OCI-LY7 (cell line): Measurements from ENCODE around the gene NTHL1. TPM values are rescaled to one million over a fixed set of nuclear protein-coding genes. Genes with fewer than 3 reads are reported as not detected.

Experiments used
- BruUV-seq: library from RNA; stranded (reverse); fragments of 400-500 nt; replicated peaks from 2 replicates; lab custom pipeline; 2021; lab: Mats Ljungman, UMichigan
- CTCF ChIA-PET: fragments of 300-600 bp; sonication (Branson Sonifier 250); formaldehyde crosslinking; loops from one replicate; lab custom pipeline; 2022; ENCODE audit warnings: antibody characterized with exemption; ENCODE audit not compliant: unreplicated experiment; lab: Charles Lee
- POLR2A ChIA-PET: fragments of 300-600 bp; sonication (Branson Sonifier 250); formaldehyde crosslinking; loops from one replicate; lab custom pipeline; 2022; ENCODE audit warnings: antibody characterized with exemption; lab: Charles Lee
- DNase-seq: peaks from one replicate; pipeline ENCODE4 v3.0.0-alpha.2; 2015; ENCODE audit warnings: low spot score
- H2AFZ ChIP-seq: fragments of 200-600 bp; sonication (generic), shearing (Covaris generic); 2 replicates; pipeline ENCODE4 v1.6.1; 2014; ENCODE audit warnings: mild to moderate bottlenecking, antibody characterized with exemption, low read length, moderate library complexity
- H3K27ac ChIP-seq: fragments of 200-600 bp; sonication (generic); 2 replicates; pipeline ENCODE4 v1.5.1; 2014; ENCODE audit warnings: mixed run types, low read depth, mild to moderate bottlenecking, moderate library complexity, low read length, inconsistent platforms; ENCODE audit not compliant: poor library complexity, severe bottlenecking
- H3K36me3 ChIP-seq: fragments of 200-600 bp; sonication (generic); 2 replicates; pipeline ENCODE4 v1.6.1; 2014; ENCODE audit warnings: mild to moderate bottlenecking, antibody characterized with exemption, low read length, moderate library complexity, mixed read lengths; ENCODE audit not compliant: insufficient read depth
- H3K4me1 ChIP-seq: fragments of 200-600 bp; sonication (generic); 2 replicates; pipeline ENCODE4 v1.5.1; 2014; ENCODE audit warnings: mild to moderate bottlenecking, low read length; ENCODE audit not compliant: insufficient read depth, poor library complexity, severe bottlenecking
- H3K4me2 ChIP-seq: fragments of 200-600 bp; sonication (generic); 2 replicates; pipeline ENCODE4 v1.6.1; 2014; ENCODE audit warnings: mild to moderate bottlenecking, low read length
- H3K4me3 ChIP-seq: fragments of 200-600 bp; sonication (generic); 2 replicates; pipeline ENCODE4 v1.5.1; 2014; ENCODE audit warnings: mild to moderate bottlenecking, low read depth, low read length; ENCODE audit not compliant: poor library complexity, severe bottlenecking
- H3K79me2 ChIP-seq: fragments of 200-600 bp; sonication (generic); 2 replicates; pipeline ENCODE4 v1.6.1; 2016; ENCODE audit warnings: low read depth, mild to moderate bottlenecking, low read length, moderate library complexity, mixed read lengths; ENCODE audit not compliant: insufficient read depth
- H3K9me2 ChIP-seq: fragments of 200-600 bp; sonication (generic); 2 replicates; pipeline ENCODE4 v1.6.1; 2016; ENCODE audit warnings: mild to moderate bottlenecking, low read length, mixed read lengths; ENCODE audit not compliant: insufficient read depth
- H3K9me3 ChIP-seq: fragments of 200-600 bp; sonication (generic); 2 replicates; pipeline ENCODE4 v1.6.1; 2014; ENCODE audit warnings: mild to moderate bottlenecking, mixed run types, low read length, mixed read lengths
- H4K20me1 ChIP-seq: fragments of 200-600 bp; sonication (generic); 2 replicates; pipeline ENCODE4 v1.6.1; 2014; ENCODE audit warnings: mild to moderate bottlenecking, antibody characterized with exemption, low read length, moderate library complexity, mixed read lengths; ENCODE audit not compliant: insufficient read depth
- CTCF ChIP-seq: fragments of 200-600 bp; sonication (generic); conservative IDR thresholded peaks from 2 replicates; pipeline ENCODE4 v1.5.1; 2014; ENCODE audit warnings: mild to moderate bottlenecking, antibody characterized with exemption, low read length, moderate library complexity, mixed read lengths
- EZH2phosphoT487 ChIP-seq: fragments of 200-600 bp; sonication (generic); IDR thresholded peaks from 2 replicates; pipeline ENCODE4 v1.6.1; 2018; ENCODE audit warnings: low read depth, borderline replicate concordance, mild to moderate bottlenecking, mixed run types, antibody characterized with exemption, low read length, moderate library complexity, mixed read lengths
- intact Hi-C: fragments of 100-400 bp; cut with micrococcal nuclease; formaldehyde crosslinking; loops from one replicate; pipeline ENCODE4 v1.10.0; 2022; ENCODE audit not compliant: unreplicated experiment
- total RNA-seq, 2 experiments: library from RNA; depleted of rRNA in 1 of 2; stranded (reverse); fragments of >200 nt in 1 of 2; shearing (Covaris generic) in 1 of 2; gene quantifications; 2 replicates each; pipeline ENCODE4 v1.2.3, GENCODE V29; 2014 to 2022

Gene NTHL1
- total RNA-seq, 2 experiments from 2014 or later = 51.5 to 56.2 TPM

GRCh38 chr16:2016407-2016922, 31.2 kb downstream of the NTHL1 start:
- DNase-seq = peak; percentile 29
- H4K20me1 ChIP-seq = no peaks in the 10 kb centered on the region
- H3K79me2 ChIP-seq = no peaks in the 10 kb centered on the region
- no peaks in the 10 kb centered on the region for H3K4me1 ChIP-seq
- no peak overlapping the region for H3K27ac ChIP-seq
- H3K9me3 ChIP-seq = no peaks in the 10 kb centered on the region
- H3K36me3 ChIP-seq = no peaks in the 10 kb centered on the region
- TF ChIP-seq CTCF (peak; percentile 76), EZH2phosphoT487 (no peak)
- CTCF ChIA-PET = no interaction called here
- H3K4me3 ChIP-seq = no peak overlapping the region
- no peak overlapping the region for H2AFZ ChIP-seq
- BruUV-seq = no TSS peak
- H3K4me2 ChIP-seq = no peak overlapping the region
- POLR2A ChIA-PET = interaction anchor here (0.6 kb wide), 2 partner anchors 41 to 198 kb away, joined by 3 read pairs; partner anchors contain the start of gene PGP
- no peaks in the 10 kb centered on the region for H3K9me2 ChIP-seq
- intact Hi-C loops = no loop called here

- intact Hi-C loops = no loop called here
- no TSS peak for BruUV-seq
- H3K79me2 ChIP-seq = no peaks in the 10 kb centered on the region
- DNase-seq = no peak
- peaks cover under 1% of the 10 kb centered on the region for H3K4me1 ChIP-seq
- no peak for TF ChIP-seq CTCF
- TF ChIP-seq EZH2phosphoT487 = no peak
- POLR2A ChIA-PET = interaction anchor here (0.6 kb wide), 2 partner anchors 42 to 199 kb away, joined by 3 read pairs; partner anchors contain the start of gene PGP
- no peak overlapping the region for H3K27ac ChIP-seq
- no peaks in the 10 kb centered on the region for H3K36me3 ChIP-seq
- no peak overlapping the region for H3K4me3 ChIP-seq
- H3K9me3 ChIP-seq = no peaks in the 10 kb centered on the region
- H2AFZ ChIP-seq = no peak overlapping the region
- H4K20me1 ChIP-seq = no peaks in the 10 kb centered on the region
- H3K4me2 ChIP-seq = no peak overlapping the region
- no peaks in the 10 kb centered on the region for H3K9me2 ChIP-seq
- CTCF ChIA-PET = no interaction called here
Observed at GRCh38 chr16:2015947-2016208, 31.8 kb downstream of the NTHL1 start.

GRCh38 chr16:2015117-2015946, 32.3 kb downstream of the NTHL1 start:
- Histone ChIP-seq H3K36me3 (no peaks in the 10 kb centered on the region), H3K9me3 (no peaks in the 10 kb centered on the region), H3K4me1 (peaks cover 6% of the 10 kb centered on the region), H3K27ac (no peak overlapping the region), H3K4me3 (no peak overlapping the region), H4K20me1 (no peaks in the 10 kb centered on the region), H3K4me2 (no peak overlapping the region), H2AFZ (no peak overlapping the region), H3K9me2 (no peaks in the 10 kb centered on the region), H3K79me2 (peaks cover 5% of the 10 kb centered on the region; the same call in 1 of the 2 replicates)
- TF ChIP-seq CTCF = no peak
- no peak for TF ChIP-seq EZH2phosphoT487
- intact Hi-C loops = no loop called here
- CTCF ChIA-PET = no interaction called here
- POLR2A ChIA-PET = interaction anchor here (0.6 kb wide), 1 partner anchor 199 kb away, joined by 3 read pairs; the partner anchor contains the start of gene PGP
- no peak for DNase-seq
- no TSS peak for BruUV-seq
